HG03565 (cell line): Measurements from ENCODE around the gene GMDS.
"Not testable (repeated sequence)": the region's sequence is repeated elsewhere in the genome, so short reads cannot be mapped to it uniquely, and the experiment has no call there.

Source experiments
- ATAC-seq: cut with Tn5 transposase; IDR thresholded peaks from one replicate; pipeline ENCODE4 v1.9.1; 2021; ENCODE audit warnings: mild to moderate bottlenecking, moderate library complexity; ENCODE audit not compliant: unreplicated experiment

GMDS gene

GRCh38 chr6:1668456-1668855, 576.9 kb downstream of the GMDS start:
- not testable (repeated sequence) for ATAC-seq

GRCh38 chr6:1667805-1668175, 577.6 kb downstream of the GMDS start:
- no peak for ATAC-seq

GRCh38 chr6:1667012-1667804, 578.2 kb downstream of the GMDS start:
- ATAC-seq, result no peak

- peak; percentile 88 for ATAC-seq
Measured at GRCh38 chr6:1665214-1665613, 580.2 kb downstream of the GMDS start.

GRCh38 chr6:1664329-1664728, 581.1 kb downstream of the GMDS start:
- ATAC-seq, result no peak

GRCh38 chr6:1663511-1663910, 581.9 kb downstream of the GMDS start:
- no peak for ATAC-seq

- ATAC-seq, result no peak
Measured at GRCh38 chr6:1662534-1662933, 582.9 kb downstream of the GMDS start.

- no peak for ATAC-seq
Measured at GRCh38 chr6:1659816-1660215, 585.6 kb downstream of the GMDS start.

GRCh38 chr6:1658212-1659005, 587.0 kb downstream of the GMDS start:
- no peak for ATAC-seq

- no peak for ATAC-seq
Measured at GRCh38 chr6:1657771-1658165, 587.6 kb downstream of the GMDS start.

GRCh38 chr6:1657116-1657770, 588.2 kb downstream of the GMDS start:
- no peak for ATAC-seq

GRCh38 chr6:1654054-1654453, 591.4 kb downstream of the GMDS start:
- no peak for ATAC-seq

GRCh38 chr6:1652842-1653241, 592.6 kb downstream of the GMDS start:
- ATAC-seq, result no peak

- no peak for ATAC-seq
Measured at GRCh38 chr6:1651362-1651761, 594.0 kb downstream of the GMDS start.

GRCh38 chr6:1645466-1646185, 599.8 kb downstream of the GMDS start:
- ATAC-seq, result no peak

GRCh38 chr6:1644516-1645060, 600.8 kb downstream of the GMDS start:
- ATAC-seq, result no peak

- no peak for ATAC-seq
Measured at GRCh38 chr6:1643830-1644445, 601.5 kb downstream of the GMDS start.

- ATAC-seq, result no peak
Measured at GRCh38 chr6:1643111-1643510, 602.3 kb downstream of the GMDS start.

GRCh38 chr6:1641343-1641885, 604.0 kb downstream of the GMDS start:
- ATAC-seq, result no peak

- ATAC-seq, result no peak
Measured at GRCh38 chr6:1640476-1640875, 604.9 kb downstream of the GMDS start.
